CD14-positive monocyte (primary cell): ENCODE results near the gene DLX5. TPM values are rescaled to one million over a fixed set of nuclear protein-coding genes. Genes with fewer than 3 reads are reported as not detected.
A peak's percentile ranks its signal among the peaks of the same experiment; 100 is the strongest.

Experiments used
- DNase-seq, 3 donors: peaks; one replicate each; pipeline ENCODE4 v3.0.0-alpha.2; 2011 to 2022
- H2AFZ ChIP-seq: 2 replicates; pipeline ENCODE4 v1.6.0; 2012; ENCODE audit warnings: mild to moderate bottlenecking, low read depth, low read length, inconsistent platforms; ENCODE audit not compliant: insufficient read depth, poor library complexity, severe bottlenecking
- H3K27ac ChIP-seq, 2 donors: 1 replicate in 1 of 2; 2 replicates in 1 of 2; pipeline ENCODE4 v1.5.1; 2012 to 2013; ENCODE audit warnings: low read length in 2 of 2, control low read depth in 1 of 2, inconsistent platforms in 1 of 2, low read depth in 1 of 2, mild to moderate bottlenecking in 1 of 2
- H3K27me3 ChIP-seq, 2 donors: one replicate each; pipeline versions ENCODE4 v1.6.0 to v1.6.1; 2011 to 2013; ENCODE audit warnings: low read length in 2 of 2; ENCODE audit not compliant: control insufficient read depth in 2 of 2, insufficient read depth in 2 of 2
- H3K36me3 ChIP-seq, 2 donors: replicated peaks in 1 of 2; 1 replicate in 1 of 2; 2 replicates in 1 of 2; pipeline versions ENCODE4 v1.5.1 to v1.6.1; 2012 to 2013; ENCODE audit warnings: low read length in 2 of 2, control low read depth in 1 of 2, inconsistent platforms in 1 of 2, mild to moderate bottlenecking in 1 of 2; ENCODE audit not compliant: insufficient read depth in 2 of 2, control insufficient read depth in 1 of 2
- H3K4me1 ChIP-seq, 2 donors: 1 replicate in 1 of 2; 2 replicates in 1 of 2; pipeline versions ENCODE4 v1.5.1 to v1.6.1; 2012 to 2013; ENCODE audit warnings: low read length in 2 of 2, control low read depth in 1 of 2, inconsistent platforms in 1 of 2, mild to moderate bottlenecking in 1 of 2, moderate library complexity in 1 of 2; ENCODE audit not compliant: insufficient read depth in 2 of 2, control insufficient read depth in 1 of 2
- H3K4me2 ChIP-seq: replicated peaks from 2 replicates; pipeline ENCODE3; 2012; ENCODE audit warnings: low read length, moderate library complexity, mild to moderate bottlenecking; ENCODE audit not compliant: poor library complexity, severe bottlenecking; ENCODE audit errors: extremely low read depth
- H3K4me3 ChIP-seq, 3 experiments: fragments of 200-600 bp in 1 of 3; sonication (generic) in 1 of 3; replicated peaks in 1 of 3; 1 replicate in 2 of 3; 2 replicates in 1 of 3; pipeline ENCODE4 v1.5.1; 2011 to 2013; ENCODE audit warnings: low read length in 3 of 3, mild to moderate bottlenecking in 3 of 3, control low read depth in 2 of 3, low read depth in 2 of 3, inconsistent platforms in 1 of 3, moderate library complexity in 1 of 3
- H3K79me2 ChIP-seq: 2 replicates; pipeline ENCODE4 v1.6.0; 2012; ENCODE audit warnings: mild to moderate bottlenecking, control low read depth, inconsistent platforms, low read length, moderate library complexity; ENCODE audit not compliant: insufficient read depth
- H3K9ac ChIP-seq: 2 replicates; pipeline ENCODE4 v1.6.0; 2017; ENCODE audit warnings: low read length, mild to moderate bottlenecking; ENCODE audit not compliant: insufficient read depth, poor library complexity, severe bottlenecking
- H3K9me3 ChIP-seq, 2 donors: replicated peaks in 1 of 2; 1 replicate in 1 of 2; 2 replicates in 1 of 2; pipeline versions ENCODE4 v1.5.1 to v1.6.1; 2012 to 2013; ENCODE audit warnings: low read length in 2 of 2, control low read depth in 1 of 2; ENCODE audit not compliant: control insufficient read depth in 1 of 2, insufficient read depth in 1 of 2
- H4K20me1 ChIP-seq: 2 replicates; pipeline ENCODE4 v1.6.0; 2012; ENCODE audit warnings: mild to moderate bottlenecking, low read length, control low read depth, moderate library complexity; ENCODE audit not compliant: insufficient read depth
- H3K27ac Mint-ChIP-seq, 7 donors: one replicate each; pipeline ENCODE4 v1.8.0; 2020; ENCODE audit warnings: mild to moderate bottlenecking in 7 of 7, mixed read lengths in 7 of 7, moderate library complexity in 6 of 7, inconsistent platforms in 2 of 7
- H3K27me3 Mint-ChIP-seq, 3 donors: one replicate each; pipeline ENCODE4 v1.8.0; 2021 to 2022; ENCODE audit warnings: low read depth in 3 of 3, mild to moderate bottlenecking in 3 of 3, mixed read lengths in 3 of 3, moderate library complexity in 3 of 3, inconsistent platforms in 1 of 3
- H3K36me3 Mint-ChIP-seq, 2 donors: one replicate each; pipeline ENCODE4 v1.8.0; 2020; ENCODE audit warnings: mixed read lengths in 2 of 2, inconsistent platforms in 1 of 2, mild to moderate bottlenecking in 1 of 2
- H3K4me1 Mint-ChIP-seq: one replicate; pipeline ENCODE4 v1.8.0; 2020; ENCODE audit warnings: mild to moderate bottlenecking, mixed read lengths
- H3K4me3 Mint-ChIP-seq, 2 donors: one replicate each; pipeline ENCODE4 v1.8.0; 2020; ENCODE audit warnings: mild to moderate bottlenecking in 2 of 2, mixed read lengths in 2 of 2, moderate library complexity in 1 of 2
- H3K9me3 Mint-ChIP-seq, 7 donors: one replicate each; pipeline ENCODE4 v1.8.0; 2020 to 2022; ENCODE audit warnings: mixed read lengths in 7 of 7, mild to moderate bottlenecking in 6 of 7, moderate library complexity in 6 of 7, inconsistent platforms in 2 of 7
- CTCF ChIP-seq: fragments of 200-600 bp; IDR thresholded peaks from one replicate; pipeline ENCODE4 v1.8.0; 2022; ENCODE audit warnings: antibody characterized with exemption, mild to moderate bottlenecking
- WGBS: methylation state at CpG from one replicate; pipeline ENCODE4 v1.1.5; 2013; ENCODE audit warnings: missing lambda C conversion rate; ENCODE audit not compliant: insufficient coverage; 5-methylcytosine and 5-hydroxymethylcytosine counted together
- intact Hi-C, 2 donors: fragments of 100-400 bp; cut with micrococcal nuclease; formaldehyde crosslinking; loops; one replicate each; pipeline versions ENCODE4 v1.15.0 to v1.15.1; 2023
- polyA plus RNA-seq, 3 donors: library from polyadenylated mRNA; depleted of rRNA in 1 of 3; unstranded in 2 of 3; stranded (reverse) in 1 of 3; fragments of 300-500 nt in 2 of 3; fragments of >200 nt in 1 of 3; fragmentation: Illumina TruSeq in 2 of 3; gene quantifications; 1 replicate in 2 of 3; 2 replicates in 1 of 3; pipeline ENCODE4 v1.2.3, GENCODE V29; 2012 to 2021

The DLX5 gene
- polyA plus RNA-seq, 3 donors: not detected

- Mint-ChIP-seq H3K36me3 (peaks cover 2 to 9% of the 10 kb centered on the region in 2 donors), H3K4me3 (peak overlapping the region in 1 of 2 donors; percentile 79), H3K9me3 (peaks cover 0 to 39% (median 28%) of the 10 kb centered on the region in 7 donors), H3K4me1 (peaks cover 32% of the 10 kb centered on the region), H3K27ac (no peak overlapping the region), H3K27me3 (peaks cover 96 to 99% (median 98%) of the 10 kb centered on the region in 3 donors)
- H2AFZ ChIP-seq: no peak overlapping the region
- no peak for TF ChIP-seq CTCF
- no peak overlapping the region for H3K27ac ChIP-seq
- no peak for DNase-seq
- H3K36me3 ChIP-seq: no peaks in the 10 kb centered on the region
- no peaks in the 10 kb centered on the region for H3K79me2 ChIP-seq
- no peaks in the 10 kb centered on the region for H4K20me1 ChIP-seq
- peaks cover 88 to 99% of the 10 kb centered on the region in 2 donors for H3K27me3 ChIP-seq
- no peak overlapping the region for H3K4me3 ChIP-seq
- H3K9ac ChIP-seq: no peak overlapping the region
- H3K9me3 ChIP-seq: peaks cover 0 to 68% of the 10 kb centered on the region in 2 donors
- H3K4me2 ChIP-seq: no peak overlapping the region
- WGBS: 2% methylated on average over 50 of the region's 67 CpGs
- H3K4me1 ChIP-seq: peaks cover 1 to 2% of the 10 kb centered on the region in 2 donors
- intact Hi-C loops: loop anchor here in 1 of 2 donors (10.0 kb wide), 1 partner anchor 936 kb away; no protein-coding TSS in a partner anchor
Measured at GRCh38 chr7:97020996-97021746, 3.5 kb downstream of the DLX5 start.

- no peak overlapping the region for H3K4me2 ChIP-seq
- H3K4me1 Mint-ChIP-seq: peaks cover 27% of the 10 kb centered on the region
- intact Hi-C loops: loop anchor here in 1 of 2 donors (10.0 kb wide), 1 partner anchor 936 kb away; no protein-coding TSS in a partner anchor
- peak overlapping the region in 1 of 2 donors; percentile 62 for H3K4me3 Mint-ChIP-seq
- peaks cover 0 to 68% of the 10 kb centered on the region in 2 donors for H3K9me3 ChIP-seq
- H3K36me3 ChIP-seq: no peaks in the 10 kb centered on the region
- no peak overlapping the region for H3K27ac ChIP-seq
- H3K9ac ChIP-seq: no peak overlapping the region
- no peak overlapping the region for H3K27ac Mint-ChIP-seq
- 4% methylated on average over 16 of the region's 17 CpGs for WGBS
- TF ChIP-seq CTCF: no peak
- H3K79me2 ChIP-seq: no peaks in the 10 kb centered on the region
- no peak for DNase-seq
- H2AFZ ChIP-seq: no peak overlapping the region
- H3K27me3 Mint-ChIP-seq: peaks cover 96 to 99% (median 98%) of the 10 kb centered on the region in 3 donors
- no peaks in the 10 kb centered on the region for H4K20me1 ChIP-seq
- peaks cover 0 to 4% of the 10 kb centered on the region in 2 donors for H3K36me3 Mint-ChIP-seq
- H3K27me3 ChIP-seq: peaks cover 88 to 99% of the 10 kb centered on the region in 2 donors
- no peak overlapping the region for H3K4me3 ChIP-seq
- peaks cover 0 to 34% (median 25%) of the 10 kb centered on the region in 7 donors for H3K9me3 Mint-ChIP-seq
- H3K4me1 ChIP-seq: no peaks in the 10 kb centered on the region
Measured at GRCh38 chr7:97020601-97020995, 4.0 kb downstream of the DLX5 start.
